Cardiac fibroblast (primary cell): ENCODE data around the gene ZNF443.
"Not testable (repeated sequence)": the region's sequence is repeated elsewhere in the genome, so short reads cannot be mapped to it uniquely, and the experiment has no call there.

ENCODE experiments used
- DNase-seq, 2 donors: peaks; one replicate each; pipeline versions ENCODE4 v3.0.0 to v3.0.0-alpha.2; 2010; ENCODE audit warnings: low read depth in 2 of 2
- H3K4me3 ChIP-seq, 2 donors: replicated peaks in 1 of 2; 1 replicate in 1 of 2; 2 replicates in 1 of 2; pipeline ENCODE4 v1.5.1; 2011; ENCODE audit warnings: low read depth in 2 of 2, low read length in 2 of 2, mild to moderate bottlenecking in 2 of 2, moderate library complexity in 1 of 2
- CTCF ChIP-seq: IDR thresholded peaks from one replicate; pipeline ENCODE4 v1.5.1; 2011; ENCODE audit warnings: low read depth, mild to moderate bottlenecking, low read length, inconsistent platforms

Gene ZNF443

GRCh38 chr19:12481781-12482508, 41.1 kb upstream of the ZNF443 start:
- no peak for TF ChIP-seq CTCF
- no peak for DNase-seq
- no peak overlapping the region for H3K4me3 ChIP-seq

- no peak for TF ChIP-seq CTCF
- H3K4me3 ChIP-seq, result no peak overlapping the region
- no peak for DNase-seq
These were observed 37.6 kb upstream of the ZNF443 start for GRCh38 chr19:12478234-12478941.

- DNase-seq, H3K4me3 ChIP-seq: not testable (repeated sequence)
These were observed 26.8 kb upstream of the ZNF443 start for GRCh38 chr19:12467651-12468050.

GRCh38 chr19:12465211-12465610, 24.4 kb upstream of the ZNF443 start:
- no peak for TF ChIP-seq CTCF
- DNase-seq, result peak in 1 of 2 donors; percentile 6
- H3K4me3 ChIP-seq, result no peak overlapping the region

GRCh38 chr19:12464769-12465168, 23.9 kb upstream of the ZNF443 start:
- TF ChIP-seq CTCF, result no peak

GRCh38 chr19:12464139-12464538, 23.3 kb upstream of the ZNF443 start:
- H3K4me3 ChIP-seq, DNase-seq: not testable (repeated sequence)

More at GRCh38 chr19:12464769-12465168, 23.9 kb upstream of the ZNF443 start:
- DNase-seq, result no peak
- no peak overlapping the region for H3K4me3 ChIP-seq

- TF ChIP-seq CTCF, result no peak
- DNase-seq, result no peak
- no peak overlapping the region for H3K4me3 ChIP-seq
These were observed 12.7 kb upstream of the ZNF443 start for GRCh38 chr19:12453495-12453894.

GRCh38 chr19:12450844-12451243, 10.0 kb upstream of the ZNF443 start:
- no peak overlapping the region for H3K4me3 ChIP-seq
- TF ChIP-seq CTCF, result no peak
- no peak for DNase-seq
